ENCODE measurements around the gene CSK.
"Not testable (repeated sequence)": the region's sequence is repeated elsewhere in the genome, so short reads cannot be mapped to it uniquely, and the experiment has no call there.

CSK gene

GRCh38 chr15:74781431-74782258 is at the start of gene CSK:
Gene CSK, plus strand, starts transcription at chr15:74782080. Its CDS starts 16,218 bp downstream, at chr15:74798298.
- peak; percentile 73 for DNase-seq

- no peak for DNase-seq
Observed at GRCh38 chr15:74732846-74733245, 49.0 kb upstream of the CSK start.

DNA sequence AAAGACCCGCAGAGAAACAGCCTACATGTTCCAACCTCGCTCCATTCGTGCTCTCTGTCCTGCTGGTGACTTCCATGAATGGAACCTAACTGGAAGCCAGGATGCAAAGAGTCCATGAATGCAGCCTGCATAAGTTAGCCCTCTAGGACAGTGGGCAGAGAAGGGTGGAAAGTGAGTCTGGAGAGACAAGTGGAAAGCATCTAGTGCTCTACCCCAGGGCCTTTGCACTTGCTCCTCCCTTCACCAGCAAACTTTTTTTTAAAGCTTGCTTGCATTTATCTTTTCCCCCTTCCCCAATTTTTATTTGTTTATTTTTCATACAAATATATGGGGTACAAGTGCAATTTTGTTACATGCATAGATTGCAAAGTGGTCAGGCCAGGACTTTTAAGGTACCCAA is 48.6 kb upstream of the CSK start:
- DNase-seq, result no peak

DNA sequence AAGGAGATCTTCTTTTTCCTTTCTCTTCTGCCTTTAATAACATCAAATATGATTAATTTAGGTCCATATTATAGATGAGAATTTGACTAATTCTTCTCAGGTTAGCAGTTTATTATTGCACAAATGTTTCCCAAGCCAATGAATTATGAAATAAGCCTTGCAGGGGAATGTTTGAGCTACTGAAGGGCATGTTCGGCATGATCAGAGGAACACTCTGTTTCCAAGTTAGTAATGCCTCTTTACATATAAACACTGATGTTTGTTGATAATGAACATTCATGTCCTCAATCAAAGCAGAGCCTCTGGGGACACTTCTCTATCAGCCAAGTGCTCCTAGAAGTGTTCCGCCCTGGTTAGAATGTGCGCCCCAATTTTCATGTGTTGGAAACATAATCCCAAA is 46.6 kb upstream of the CSK start:
- DNase-seq, result no peak

- not testable (repeated sequence) for DNase-seq
Observed at GRCh38 chr15:74738239-74738638, 43.6 kb upstream of the CSK start.

DNA sequence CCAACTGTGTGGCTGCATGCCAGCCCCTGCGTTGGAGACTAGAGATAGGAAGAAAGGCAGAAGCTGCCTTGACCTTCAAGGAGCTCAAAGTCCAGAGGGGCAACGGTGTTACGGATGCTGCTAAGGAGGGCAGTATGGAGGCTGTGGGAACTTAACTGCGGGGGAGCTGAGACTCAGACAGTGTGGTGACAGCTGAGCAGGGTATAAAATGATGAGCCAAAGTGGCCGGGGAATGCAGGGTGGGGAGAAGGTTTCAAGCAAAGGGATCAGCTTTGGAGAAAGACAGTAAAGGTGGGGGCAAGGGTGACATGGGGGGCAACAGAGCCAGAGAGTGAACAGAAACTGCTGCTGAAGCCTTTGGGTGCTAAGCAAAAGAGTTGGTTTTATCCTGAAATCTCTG is 39.5 kb upstream of the CSK start:
- DNase-seq, result no peak

- DNase-seq, result no peak
Observed at GRCh38 chr15:74746389-74746788, 35.5 kb upstream of the CSK start.

- no peak for DNase-seq
Observed at GRCh38 chr15:74748322-74748946, 33.4 kb upstream of the CSK start, which contains the start of gene CYP1A2. Gene CYP1A2, plus strand, starts transcription at chr15:74748845. Its CDS starts 894 bp downstream, at chr15:74749739.

DNA sequence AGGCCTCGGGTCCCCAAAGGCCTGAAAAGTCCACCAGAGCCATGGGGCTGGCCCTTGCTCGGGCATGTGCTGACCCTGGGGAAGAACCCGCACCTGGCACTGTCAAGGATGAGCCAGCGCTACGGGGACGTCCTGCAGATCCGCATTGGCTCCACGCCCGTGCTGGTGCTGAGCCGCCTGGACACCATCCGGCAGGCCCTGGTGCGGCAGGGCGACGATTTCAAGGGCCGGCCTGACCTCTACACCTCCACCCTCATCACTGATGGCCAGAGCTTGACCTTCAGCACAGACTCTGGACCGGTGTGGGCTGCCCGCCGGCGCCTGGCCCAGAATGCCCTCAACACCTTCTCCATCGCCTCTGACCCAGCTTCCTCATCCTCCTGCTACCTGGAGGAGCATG is 32.0 kb upstream of the CSK start:
- DNase-seq, result no peak

GRCh38 chr15:74750751-74751150 is 31.1 kb upstream of the CSK start:
- DNase-seq, result no peak

DNA sequence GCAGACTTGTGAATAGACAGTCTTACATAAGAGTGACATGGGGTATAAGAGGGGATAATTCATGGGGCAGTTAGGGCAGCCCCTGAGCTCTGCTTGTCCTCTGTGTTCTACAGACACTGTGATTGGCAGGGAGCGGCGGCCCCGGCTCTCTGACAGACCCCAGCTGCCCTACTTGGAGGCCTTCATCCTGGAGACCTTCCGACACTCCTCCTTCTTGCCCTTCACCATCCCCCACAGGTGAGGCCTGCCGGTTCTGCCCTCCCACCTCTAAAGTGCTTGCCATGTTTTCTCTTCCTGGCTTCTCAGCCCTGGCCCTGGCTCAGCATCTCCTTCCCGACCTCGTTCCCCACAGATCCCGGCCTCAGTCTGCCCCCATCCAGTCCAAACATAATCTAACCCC is 29.9 kb upstream of the CSK start:
- DNase-seq, result no peak

DNA sequence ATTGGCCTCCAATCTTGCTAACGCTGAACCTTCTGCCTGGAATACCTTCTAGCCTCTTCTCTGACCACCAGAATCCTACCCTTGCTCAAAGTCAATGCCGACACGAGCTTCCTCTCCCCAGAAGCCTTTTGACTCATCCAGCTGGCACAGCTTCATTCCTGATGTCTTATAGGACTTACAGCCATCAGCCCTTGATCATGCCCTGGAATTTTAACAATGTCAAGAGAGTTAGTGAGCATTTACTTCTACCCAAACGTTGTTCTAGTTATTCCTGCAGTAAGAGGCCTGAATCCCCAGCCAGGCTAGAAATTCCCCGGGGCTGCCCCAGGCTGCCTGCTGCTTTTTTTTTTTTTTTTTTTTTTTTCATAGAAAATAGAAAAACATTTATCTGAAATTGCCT is 29.3 kb upstream of the CSK start:
- no peak for DNase-seq

GRCh38 chr15:74754593-74755215 is 27.2 kb upstream of the CSK start:
- DNase-seq, result no peak

- no peak for DNase-seq
Observed at GRCh38 chr15:74758736-74759135, 23.1 kb upstream of the CSK start.

GRCh38 chr15:74762791-74763150 is 19.1 kb upstream of the CSK start:
- no peak for DNase-seq

DNA sequence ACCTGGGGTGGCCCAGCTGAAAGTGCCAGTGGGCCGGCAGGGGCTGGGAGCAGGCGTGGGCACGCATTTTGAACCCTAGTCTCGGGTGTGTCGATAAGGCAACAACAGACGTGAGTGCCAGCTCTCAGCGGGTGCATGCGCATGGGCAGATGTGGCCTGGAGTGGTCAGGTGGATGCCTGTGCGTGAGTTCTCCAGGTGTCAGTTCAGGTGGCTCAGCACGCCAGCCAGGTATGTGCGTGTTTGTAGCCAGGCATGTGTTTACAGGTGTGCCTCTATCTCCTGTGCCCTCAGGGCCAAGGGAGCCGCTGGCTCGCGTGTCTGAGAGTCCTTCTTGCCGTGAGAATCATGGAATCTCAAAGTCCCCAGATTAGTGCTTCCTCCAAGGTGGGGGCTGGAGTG is 18.5 kb upstream of the CSK start:
- DNase-seq, result no peak

DNA sequence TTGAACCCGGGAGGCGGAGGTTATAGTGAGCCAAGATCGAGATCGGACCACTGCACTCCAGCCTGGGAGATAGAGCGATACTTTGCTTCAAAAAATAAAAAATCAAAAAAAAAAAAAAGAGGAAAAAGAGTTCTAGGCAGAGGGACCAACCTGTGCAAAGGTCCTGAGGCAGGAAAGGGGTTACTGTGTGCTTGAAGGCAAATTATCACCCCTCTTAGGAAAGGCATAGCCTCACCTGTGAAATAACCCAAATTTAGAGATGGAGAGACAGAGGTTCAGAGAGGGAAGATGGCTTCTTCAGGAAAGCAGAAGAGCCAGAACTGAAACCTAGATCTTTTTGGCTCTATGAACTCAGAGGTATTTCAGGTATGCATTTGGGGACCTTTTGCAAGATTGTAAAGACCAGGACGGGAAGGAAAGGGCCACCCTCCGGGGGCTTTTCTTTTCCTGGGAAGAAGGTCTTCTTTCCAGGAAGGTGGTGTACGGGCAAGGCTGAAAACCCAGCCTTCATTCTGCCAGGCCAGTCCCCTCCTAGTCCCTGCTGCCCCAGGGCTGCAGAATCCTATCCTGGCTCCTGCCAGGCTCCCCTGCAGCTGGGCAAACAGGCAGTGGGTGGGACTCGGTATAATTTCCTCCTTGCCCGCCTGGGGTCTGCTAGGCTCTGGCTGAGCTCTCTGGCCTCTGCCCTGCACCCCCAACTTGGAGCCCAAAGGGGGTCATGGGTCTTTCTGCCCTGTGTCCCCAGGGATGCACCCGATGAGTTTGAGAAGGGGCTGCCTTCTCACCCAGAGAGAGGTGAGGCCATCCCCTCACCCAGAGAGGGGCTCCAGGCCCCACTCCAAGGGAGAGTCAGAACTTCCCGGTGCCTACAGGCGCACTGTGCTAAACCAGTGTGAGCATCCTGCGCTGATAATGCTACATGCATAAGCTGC is 14.4 kb upstream of the CSK start:
- no peak for DNase-seq

DNA sequence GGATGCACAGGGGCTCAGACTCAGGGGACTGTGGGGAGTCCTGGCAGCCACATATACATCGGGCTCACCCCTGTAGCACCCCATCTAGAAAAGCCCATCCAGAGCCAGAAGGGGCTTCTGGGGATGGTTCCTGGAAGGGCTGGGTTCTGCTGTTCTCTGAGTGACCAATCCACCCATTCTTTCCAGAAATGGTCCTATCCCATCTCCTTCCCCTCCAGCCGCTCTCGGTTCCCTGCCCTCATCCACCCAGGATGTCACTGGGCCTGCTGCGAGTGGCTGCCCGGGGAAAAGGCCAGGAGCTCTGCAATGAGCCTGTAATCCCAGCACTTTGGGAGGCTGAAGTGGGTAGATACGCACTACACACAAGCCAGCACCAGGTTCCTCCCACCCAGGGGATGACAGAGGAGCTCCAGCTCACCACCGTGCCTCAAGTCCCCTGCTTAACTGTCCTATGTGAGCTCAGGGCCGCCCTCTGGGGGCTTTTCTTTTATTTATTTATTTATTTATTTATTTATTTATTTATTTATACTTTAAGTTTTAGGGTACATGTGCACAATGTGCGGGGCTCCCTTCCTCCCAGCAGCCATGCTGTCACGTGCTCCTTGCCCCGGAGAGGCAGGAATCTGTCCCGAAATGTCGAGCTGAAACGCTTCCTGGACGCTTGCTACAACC is 13.6 kb upstream of the CSK start:
- no peak for DNase-seq

DNA sequence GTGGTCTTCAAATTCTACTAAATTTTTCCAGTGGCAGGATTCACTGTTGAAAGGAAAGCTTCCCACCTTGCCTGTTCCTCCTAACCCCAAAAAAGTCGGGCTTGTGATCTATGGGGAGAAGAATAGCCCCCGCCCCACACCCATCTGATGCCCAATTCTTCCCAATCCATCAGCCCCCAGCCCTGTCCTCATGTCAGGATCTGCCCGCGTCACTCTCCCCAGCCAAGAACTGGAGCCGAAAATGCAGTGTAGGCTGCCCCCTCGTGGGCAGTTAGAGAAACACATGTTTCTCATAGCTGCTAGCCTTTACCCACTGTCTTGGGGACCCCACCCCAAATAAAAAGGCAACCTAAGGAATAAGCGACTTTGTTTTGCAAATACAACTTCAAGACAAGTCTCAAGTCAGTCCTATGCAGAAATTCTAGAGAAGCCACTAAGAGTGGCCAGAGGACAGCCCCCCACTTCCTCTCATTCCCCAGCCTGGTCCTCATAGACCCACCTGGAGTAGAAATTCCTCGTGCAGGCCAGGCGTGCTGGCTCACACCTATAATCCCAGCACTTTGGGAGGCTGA is 13.0 kb upstream of the CSK start:
- DNase-seq, result peak; percentile 45

GRCh38 chr15:74769463-74770025 is 12.3 kb upstream of the CSK start:
- no peak for DNase-seq

DNA sequence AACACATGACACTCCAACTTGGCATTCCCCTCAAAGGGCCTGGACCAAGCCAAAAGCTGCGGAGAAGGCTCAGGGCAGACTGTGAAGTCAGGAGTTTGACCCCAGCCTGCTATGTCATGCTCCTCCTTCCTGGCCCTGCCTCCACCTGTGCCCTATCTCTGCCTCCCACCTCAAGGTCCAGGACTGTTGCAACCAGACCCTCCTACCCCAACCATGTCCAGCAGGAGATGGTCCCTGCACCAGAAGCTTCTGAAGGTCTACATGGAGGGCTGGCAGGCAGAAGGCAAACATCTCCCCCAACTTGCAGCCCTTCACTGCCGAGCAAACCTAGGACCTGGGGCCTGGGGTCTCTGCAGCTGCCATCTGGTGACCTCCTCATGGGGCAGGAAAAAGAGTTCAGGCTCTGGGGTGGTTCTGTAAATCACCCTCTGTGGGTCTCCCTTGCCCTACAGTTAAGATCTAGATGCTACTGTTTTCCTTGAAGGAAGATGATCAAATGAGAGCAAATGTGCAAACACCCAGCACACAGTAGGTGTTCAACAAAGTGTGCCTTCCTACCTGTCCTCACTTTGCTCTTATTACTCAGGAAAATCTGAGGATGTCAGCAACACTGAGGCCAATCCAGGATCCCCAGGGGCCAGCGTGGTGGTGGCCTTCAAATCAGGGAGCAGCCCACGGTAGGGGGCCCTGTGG is 11.5 kb upstream of the CSK start:
- no peak for DNase-seq

Data from activated effector memory CD4-positive, alpha-beta T cell treated with Interleukin-2 at 50 U/mL for 16 hours (primary cell).